Heart left ventricle (tissue), 16 donors: ENCODE results near the gene CSE1L. TPM values are rescaled to one million over a fixed set of nuclear protein-coding genes. Genes with fewer than 3 reads are reported as not detected.
"Not testable (repeated sequence)": the region's sequence is repeated elsewhere in the genome, so short reads cannot be mapped to it uniquely, and the experiment has no call there.

Experiments
- ATAC-seq, 4 donors: fragments of 200-7000 bp; cut with Tn5 transposase; one replicate each; pipeline ENCODE4 v1.9.1; 2020 to 2022; ENCODE audit warnings: moderate library complexity in 4 of 4, mild to moderate bottlenecking in 3 of 4, moderate number of reproducible peaks in 1 of 4
- DNase-seq, 5 donors: peaks; one replicate each; pipeline ENCODE4 v3.0.0-alpha.2; 2020
- H3K27ac ChIP-seq, 12 donors: fragments of 200-600 bp; sonication (generic) in 4 of 12; one replicate each; pipeline versions ENCODE4 v1.5.0 to v1.8.0; 2016 to 2022; ENCODE audit warnings: mild to moderate bottlenecking in 2 of 12
- H3K27me3 ChIP-seq, 9 donors: fragments of 200-600 bp; sonication (generic) in 2 of 9; one replicate each; pipeline versions ENCODE4 v1.5.1 to v1.8.0; 2016 to 2022; ENCODE audit warnings: mild to moderate bottlenecking in 3 of 9
- H3K36me3 ChIP-seq, 9 donors: fragments of 200-600 bp; sonication (generic) in 2 of 9; one replicate each; pipeline versions ENCODE4 v1.5.0 to v1.8.0; 2018 to 2022; ENCODE audit warnings: mild to moderate bottlenecking in 2 of 9
- H3K4me1 ChIP-seq, 12 donors: fragments of 200-600 bp; sonication (generic) in 4 of 12; one replicate each; pipeline versions ENCODE4 v1.5.0 to v1.8.0; 2016 to 2022; ENCODE audit warnings: mild to moderate bottlenecking in 3 of 12
- H3K4me3 ChIP-seq, 12 donors: fragments of 200-600 bp; sonication (generic) in 4 of 12; one replicate each; pipeline versions ENCODE4 v1.5.0 to v1.8.0; 2017 to 2022; ENCODE audit warnings: mild to moderate bottlenecking in 9 of 12, moderate library complexity in 4 of 12
- H3K9me3 ChIP-seq, 12 donors: fragments of 200-600 bp; sonication (generic) in 4 of 12; one replicate each; pipeline versions ENCODE4 v1.5.0 to v1.8.0; 2016 to 2022; ENCODE audit warnings: mild to moderate bottlenecking in 1 of 12
- POLR2A ChIP-seq, 2 donors: fragments of 450-650 bp; IDR thresholded peaks; one replicate each; pipeline ENCODE4 v1.6.1; 2017; ENCODE audit warnings: antibody characterized with exemption in 2 of 2, mild to moderate bottlenecking in 2 of 2, moderate library complexity in 2 of 2
- WGBS, 4 donors: extraction: QIAGEN DNeasy Blood & Tissue Kit in 2 of 4; methylation state at CpG; one replicate each; pipeline versions ENCODE4 v1.1.5 to v1.1.7; 2013 to 2018; 5-methylcytosine and 5-hydroxymethylcytosine counted together
- intact Hi-C, 10 donors: fragments of 100-400 bp; cut with DNase I; formaldehyde crosslinking; loops; one replicate each; pipeline versions ENCODE4 v1.11.1 to v1.14.2; 2022
- polyA plus RNA-seq, 2 donors: library from polyadenylated mRNA; stranded (reverse); fragments of 200-250 nt; gene quantifications; one replicate each; pipeline ENCODE4 v1.2.3, GENCODE V29; 2013
- total RNA-seq, 9 donors: library from RNA; depleted of rRNA in 2 of 9; stranded (reverse); fragments of >200 nt in 2 of 9; fragmentation: NEBNext Ultra II Directional in 3 of 9; extraction: Animal tissue kit (Norgen Biotek cat#: 25700) in 3 of 9; gene quantifications; one replicate each; pipeline versions ENCODE4 v1.1.0 to v1.2.4, GENCODE V29; 2016 to 2023
- TF ChIP-seq, protein P1 (sequence below), 12 donors: fragments of 200-600 bp; sonication (generic) in 4 of 12; IDR thresholded peaks; one replicate each; pipeline versions ENCODE4 v1.5.0 to v1.8.0; 2018 to 2022; ENCODE audit warnings: antibody characterized with exemption in 12 of 12, mild to moderate bottlenecking in 5 of 12
- donor health status: ischemic (EF 13 %, LVEDD 7.1; RV severe dilation, severe dysfunction).
- donor health status: healthy with polysubstance abuse.
- donor health status: DM: no; HTN: yes; CAD: no.
- donor health status: DM: no; HTN: no; CAD: no.
- donor health status: ischemic (EF 25% LVEDD 6.9; RV normal size, moderate dysfunction).
- donor health status: ischemic (EF 25% LVEDD 5.7; RV mildly dilated, moderate dysfunction).
- donor health status: healthy.
- donor health status: DM: yes; HTN: yes; CAD: no.
- donor health status: ischemic (EF 35%, LVEDD 5.7; RV mildly dilated, moderate dysfunction).
- donor health status: nonischemic (EF 11% LVEDD 7.7; RV severe dilation, severe dysfunction).
- donor health status: DM: yes; HTN: yes; CAD: no.
- donor health status: PGD.
- donor health status: ischemic (EF 29% LVEDD 5.4; RV normal size, mild dysfunction).
- donor health status: nonischemic (EF 23%, LVEDD 6.1; RV moderate dilation, normal function).

Gene CSE1L
- total and polyA plus RNA-seq, 11 donors, result 19.1 to 59.0 (median 41.9) TPM

DNA sequence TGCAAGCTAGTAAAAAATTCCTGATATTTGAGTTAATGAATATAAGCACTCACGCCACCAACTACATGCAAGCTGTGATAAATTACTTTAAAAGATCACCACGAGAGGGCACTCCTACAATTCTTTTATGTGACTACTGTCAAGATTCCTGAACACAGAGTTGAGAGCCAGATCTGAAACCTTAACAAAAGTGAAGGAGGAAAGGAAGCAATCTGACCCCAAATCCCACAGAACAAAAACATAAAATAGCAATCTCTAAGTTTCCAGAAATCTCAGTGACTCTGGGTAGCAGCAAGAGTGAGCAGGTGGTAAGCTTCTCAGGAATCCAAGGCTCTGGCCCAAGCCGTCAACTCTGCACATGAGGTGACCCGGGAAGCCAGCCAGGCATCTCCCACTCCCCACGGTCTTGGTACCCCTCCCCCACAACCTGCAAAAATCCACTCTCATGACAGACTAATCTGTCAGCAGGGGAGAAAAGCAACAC is 86.9 kb downstream of the CSE1L start:
- intact Hi-C loops, result loop anchor here (1.0 to 10.0 kb wide), 5 partner anchors 34 to 84 kb away; partner anchors contain the start of gene STAU1 (in 1 of the 10)
- peak in 1 of 5 donors; percentile 35 for DNase-seq
- Histone ChIP-seq H3K36me3 (peaks cover 0 to 66% (median 57%) of the 10 kb centered on the region in 9 donors), H3K4me3 (no peak overlapping the region), H3K27me3 (no peaks in the 10 kb centered on the region), H3K9me3 (no peaks in the 10 kb centered on the region), H3K27ac (no peak overlapping the region), H3K4me1 (peaks cover 0 to 8% (median 0%) of the 10 kb centered on the region in 12 donors)
- TF ChIP-seq, protein P1, sequence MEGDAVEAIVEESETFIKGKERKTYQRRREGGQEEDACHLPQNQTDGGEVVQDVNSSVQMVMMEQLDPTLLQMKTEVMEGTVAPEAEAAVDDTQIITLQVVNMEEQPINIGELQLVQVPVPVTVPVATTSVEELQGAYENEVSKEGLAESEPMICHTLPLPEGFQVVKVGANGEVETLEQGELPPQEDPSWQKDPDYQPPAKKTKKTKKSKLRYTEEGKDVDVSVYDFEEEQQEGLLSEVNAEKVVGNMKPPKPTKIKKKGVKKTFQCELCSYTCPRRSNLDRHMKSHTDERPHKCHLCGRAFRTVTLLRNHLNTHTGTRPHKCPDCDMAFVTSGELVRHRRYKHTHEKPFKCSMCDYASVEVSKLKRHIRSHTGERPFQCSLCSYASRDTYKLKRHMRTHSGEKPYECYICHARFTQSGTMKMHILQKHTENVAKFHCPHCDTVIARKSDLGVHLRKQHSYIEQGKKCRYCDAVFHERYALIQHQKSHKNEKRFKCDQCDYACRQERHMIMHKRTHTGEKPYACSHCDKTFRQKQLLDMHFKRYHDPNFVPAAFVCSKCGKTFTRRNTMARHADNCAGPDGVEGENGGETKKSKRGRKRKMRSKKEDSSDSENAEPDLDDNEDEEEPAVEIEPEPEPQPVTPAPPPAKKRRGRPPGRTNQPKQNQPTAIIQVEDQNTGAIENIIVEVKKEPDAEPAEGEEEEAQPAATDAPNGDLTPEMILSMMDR (IDR thresholded peaks at IDR 0.05), result peak; percentile 49 to 75 (median 60)
- no peak for TF ChIP-seq POLR2A (IDR thresholded peaks at IDR 0.05)
- ATAC-seq, result peak; percentile 58 to 81 (median 72)
- WGBS, 4 donors, result 33 to 40% (median 36%) methylated on average over 5 of the region's 5 CpGs

GRCh38 chr20:49133571-49133970 is 87.5 kb downstream of the CSE1L start:
- TF ChIP-seq, protein P1 (IDR thresholded peaks at IDR 0.05), result no peak
- no peak for TF ChIP-seq POLR2A (IDR thresholded peaks at IDR 0.05)
- Histone ChIP-seq H3K4me3 (no peak overlapping the region), H3K27ac (no peak overlapping the region), H3K36me3 (peaks cover 0 to 65% (median 57%) of the 10 kb centered on the region in 9 donors), H3K9me3 (no peaks in the 10 kb centered on the region), H3K4me1 (peaks cover 0 to 8% (median 0%) of the 10 kb centered on the region in 12 donors), H3K27me3 (no peaks in the 10 kb centered on the region)
- intact Hi-C loops, result loop anchor here (1.0 to 10.0 kb wide), 5 partner anchors 34 to 84 kb away; partner anchors contain the start of gene STAU1 (in 1 of the 10)
- DNase-seq (no peak), ATAC-seq (no peak)
- 81 to 89% (median 84%) methylated on average over 3 of the region's 3 CpGs for WGBS, 4 donors

GRCh38 chr20:49134797-49135196 is 88.7 kb downstream of the CSE1L start:
- H3K27ac ChIP-seq, H3K4me3 ChIP-seq, ATAC-seq, H3K9me3 ChIP-seq, H3K27me3 ChIP-seq, H3K4me1 ChIP-seq, DNase-seq: not testable (repeated sequence)
- WGBS, 4 donors, result 80 to 86% (median 82%) methylated on average over 8 of the region's 8 CpGs
- H3K36me3 ChIP-seq, result peaks cover 0 to 74% (median 58%) of the 10 kb centered on the region in 9 donors
- intact Hi-C loops, result loop anchor here in 2 of 10 donors (5.0 to 10.0 kb wide), 2 partner anchors 33 to 50 kb away; partner anchors contain the start of gene STAU1 (in 1 of the 2)

GRCh38 chr20:49136817-49137571 is 90.9 kb downstream of the CSE1L start:
- WGBS, 4 donors, result 91 to 93% (median 92%) methylated on average over 15 of the region's 15 CpGs
- H3K27ac ChIP-seq, result no peak overlapping the region
- DNase-seq, result no peak
- H3K9me3 ChIP-seq, result no peaks in the 10 kb centered on the region
- intact Hi-C loops, result loop anchor here in 1 of 10 donors (10.0 kb wide), 1 partner anchor 48 kb away; the partner anchor contains the start of gene STAU1
- ATAC-seq, result no peak
- H3K4me1 ChIP-seq, result peaks cover 0 to 10% (median 2%) of the 10 kb centered on the region in 12 donors
- H3K36me3 ChIP-seq, result peaks cover 0 to 65% (median 42%) of the 10 kb centered on the region in 9 donors
- no peak overlapping the region for H3K4me3 ChIP-seq
- H3K27me3 ChIP-seq, result no peaks in the 10 kb centered on the region
- TF ChIP-seq POLR2A (IDR thresholded peaks at IDR 0.05), result no peak
- TF ChIP-seq, protein P1 (IDR thresholded peaks at IDR 0.05), result no peak
